Muscle of leg (tissue), 16 donors: ENCODE data around the gene APPBP2. TPM values are rescaled to one million over a fixed set of nuclear protein-coding genes. Genes with fewer than 3 reads are reported as not detected.

Experiments used
- DNase-seq: peaks from one replicate; pipeline ENCODE4 v3.0.0; 2013
- H3K27ac ChIP-seq: one replicate; pipeline ENCODE4 v1.5.1; 2013; ENCODE audit warnings: mild to moderate bottlenecking, low read length, control low read depth
- H3K27me3 ChIP-seq: one replicate; pipeline ENCODE4 v1.6.1; 2013; ENCODE audit warnings: low read length; ENCODE audit not compliant: control insufficient read depth, insufficient read depth
- H3K36me3 ChIP-seq: one replicate; pipeline ENCODE4 v1.6.1; 2013; ENCODE audit warnings: low read length; ENCODE audit not compliant: control insufficient read depth, insufficient read depth
- H3K4me1 ChIP-seq: one replicate; pipeline ENCODE4 v1.6.1; 2013; ENCODE audit warnings: low read length; ENCODE audit not compliant: control insufficient read depth, insufficient read depth
- H3K4me3 ChIP-seq: one replicate; pipeline ENCODE4 v1.5.1; 2013; ENCODE audit warnings: low read length, control low read depth
- H3K9me3 ChIP-seq: replicated peaks from 2 replicates; pipeline ENCODE4 v1.6.1; 2013; ENCODE audit warnings: low read depth, low read length; ENCODE audit not compliant: control insufficient read depth
- WGBS: methylation state at CpG from one replicate; pipeline ENCODE4 v1.1.5; 2013; ENCODE audit warnings: missing lambda C conversion rate; ENCODE audit not compliant: insufficient coverage; 5-methylcytosine and 5-hydroxymethylcytosine counted together
- long read RNA-seq, 11 donors: transcript quantifications; one replicate each; lab custom pipeline, GENCODE V29; 2026
- polyA plus RNA-seq, 8 donors: library from polyadenylated mRNA; unstranded; fragments of 120-200 nt; gene quantifications; one replicate each; pipeline versions ENCODE4 v1.2.1 to v1.2.3, GENCODE V29; 2013; ENCODE audit warnings: inconsistent platforms in 1 of 8, low replicate concordance in 1 of 8; ENCODE audit not compliant: insufficient read length in 8 of 8, insufficient read depth in 1 of 8
- total RNA-seq: library from RNA; stranded (reverse); fragments of 120-200 nt; gene quantifications from one replicate; pipeline ENCODE4 v1.2.4, GENCODE V29; 2013

APPBP2 gene
- total RNA-seq (38.4 TPM), polyA plus RNA-seq (10 to 100 TPM; 22.0 to 39.7 (median 29.7) TPM)
- long read RNA-seq, donor 1, full-length matches to known transcripts, result 3 of 3 reads
- long read RNA-seq, donor 1, partial matches to known transcripts, result 0 of 3 reads
- long read RNA-seq, donor 1, other reads (novel, unspliced or antisense), result 0 of 3 reads
- long read RNA-seq, donor 2, full-length matches to known transcripts, result 1 of 1 reads
- long read RNA-seq, donor 2, partial matches to known transcripts, result 0 of 1 reads
- long read RNA-seq, donor 2, other reads (novel, unspliced or antisense), result 0 of 1 reads
- long read RNA-seq, donor 3, full-length matches to known transcripts, result 8 of 8 reads
- long read RNA-seq, donor 3, partial matches to known transcripts, result 0 of 8 reads
- long read RNA-seq, donor 3, other reads (novel, unspliced or antisense), result 0 of 8 reads
- long read RNA-seq, donor 4, full-length matches to known transcripts, result 2 of 2 reads
- long read RNA-seq, donor 4, partial matches to known transcripts, result 0 of 2 reads
- long read RNA-seq, donor 4, other reads (novel, unspliced or antisense), result 0 of 2 reads
- long read RNA-seq, donor 5, full-length matches to known transcripts, result 19 of 19 reads
- long read RNA-seq, donor 5, partial matches to known transcripts, result 0 of 19 reads
- long read RNA-seq, donor 5, other reads (novel, unspliced or antisense), result 0 of 19 reads
- long read RNA-seq, donor 6, full-length matches to known transcripts, result 12 of 12 reads
- long read RNA-seq, donor 6, partial matches to known transcripts, result 0 of 12 reads
- long read RNA-seq, donor 6, other reads (novel, unspliced or antisense), result 0 of 12 reads
- long read RNA-seq, donor 7, full-length matches to known transcripts, result 7 of 7 reads
- long read RNA-seq, donor 7, partial matches to known transcripts, result 0 of 7 reads
- long read RNA-seq, donor 7, other reads (novel, unspliced or antisense), result 0 of 7 reads
- long read RNA-seq, donor 8, full-length matches to known transcripts, result 7 of 7 reads
- long read RNA-seq, donor 8, partial matches to known transcripts, result 0 of 7 reads
- long read RNA-seq, donor 8, other reads (novel, unspliced or antisense), result 0 of 7 reads
- long read RNA-seq, donor 9, full-length matches to known transcripts, result 8 of 8 reads
- long read RNA-seq, donor 9, partial matches to known transcripts, result 0 of 8 reads
- long read RNA-seq, donor 9, other reads (novel, unspliced or antisense), result 0 of 8 reads
- long read RNA-seq, donor 10, full-length matches to known transcripts, result 8 of 8 reads
- long read RNA-seq, donor 10, partial matches to known transcripts, result 0 of 8 reads
- long read RNA-seq, donor 10, other reads (novel, unspliced or antisense), result 0 of 8 reads
- long read RNA-seq, donor 11, full-length matches to known transcripts, result 3 of 3 reads
- long read RNA-seq, donor 11, partial matches to known transcripts, result 0 of 3 reads
- long read RNA-seq, donor 11, other reads (novel, unspliced or antisense), result 0 of 3 reads

- WGBS, result under 1% methylated on average over 53 of the region's 69 CpGs
- DNase-seq, result peak; percentile 97
- H3K9me3 ChIP-seq, result no peaks in the 10 kb centered on the region
- peaks cover 4% of the 10 kb centered on the region for H3K4me1 ChIP-seq
- H3K27ac ChIP-seq, result peak within 1 kb of the TSS; percentile 99
- H3K27me3 ChIP-seq, result no peaks in the 10 kb centered on the region
- no peaks in the 10 kb centered on the region for H3K36me3 ChIP-seq
- H3K4me3 ChIP-seq, result peak within 1 kb of the TSS; percentile 92
Observed at GRCh38 chr17:60525685-60526514, at the start of gene APPBP2. TSS of gene APPBP2 (minus strand) at chr17:60526242. CDS start at chr17:60525931, 311 bp downstream.

- peak overlapping the region; percentile 77 for H3K27ac ChIP-seq
- DNase-seq, result peak; percentile 48
- peaks cover 3% of the 10 kb centered on the region for H3K4me1 ChIP-seq
- no peaks in the 10 kb centered on the region for H3K9me3 ChIP-seq
- no peaks in the 10 kb centered on the region for H3K27me3 ChIP-seq
- no peak overlapping the region for H3K4me3 ChIP-seq
- no peaks in the 10 kb centered on the region for H3K36me3 ChIP-seq
- 53% methylated on average over 2 of the region's 2 CpGs for WGBS
Observed at GRCh38 chr17:60573236-60574051, 47.4 kb upstream of the APPBP2 start.

GRCh38 chr17:60565233-60565632, 39.2 kb upstream of the APPBP2 start:
- Histone ChIP-seq H3K36me3 (no peaks in the 10 kb centered on the region), H3K4me1 (no peaks in the 10 kb centered on the region), H3K9me3 (no peaks in the 10 kb centered on the region), H3K27me3 (no peaks in the 10 kb centered on the region), H3K4me3 (no peak overlapping the region), H3K27ac (no peak overlapping the region)
- no peak for DNase-seq
- WGBS, result 88% methylated on average over 5 of the region's 6 CpGs

- Histone ChIP-seq H3K4me1 (no peaks in the 10 kb centered on the region), H3K27me3 (no peaks in the 10 kb centered on the region), H3K36me3 (no peaks in the 10 kb centered on the region), H3K9me3 (no peaks in the 10 kb centered on the region), H3K27ac (no peak overlapping the region), H3K4me3 (no peak overlapping the region)
- no peak for DNase-seq
- no CpG with 5 or more reads among the region's 2 CpGs for WGBS
Observed at GRCh38 chr17:60563743-60564142, 37.7 kb upstream of the APPBP2 start.

- 20% methylated on average over 1 of the region's 3 CpGs for WGBS
- Histone ChIP-seq H3K4me3 (no peak overlapping the region), H3K27ac (no peak overlapping the region), H3K4me1 (no peaks in the 10 kb centered on the region), H3K9me3 (peaks cover 5% of the 10 kb centered on the region), H3K36me3 (no peaks in the 10 kb centered on the region), H3K27me3 (no peaks in the 10 kb centered on the region)
- no peak for DNase-seq
Observed at GRCh38 chr17:60562421-60562820, 36.4 kb upstream of the APPBP2 start.

- H3K4me1 ChIP-seq, result no peaks in the 10 kb centered on the region
- no peaks in the 10 kb centered on the region for H3K36me3 ChIP-seq
- H3K27me3 ChIP-seq, result no peaks in the 10 kb centered on the region
- no peak overlapping the region for H3K27ac ChIP-seq
- peaks cover 5% of the 10 kb centered on the region for H3K9me3 ChIP-seq
- DNase-seq, result no peak
- WGBS, result 76% methylated on average over 6 of the region's 11 CpGs
- no peak overlapping the region for H3K4me3 ChIP-seq
Observed at GRCh38 chr17:60560860-60561257, 34.8 kb upstream of the APPBP2 start.

GRCh38 chr17:60559995-60560859, 34.2 kb upstream of the APPBP2 start:
- 80% methylated on average over 23 of the region's 26 CpGs for WGBS
- Histone ChIP-seq H3K4me1 (no peaks in the 10 kb centered on the region), H3K9me3 (peaks cover 5% of the 10 kb centered on the region), H3K27me3 (no peaks in the 10 kb centered on the region), H3K4me3 (no peak overlapping the region), H3K27ac (no peak overlapping the region), H3K36me3 (no peaks in the 10 kb centered on the region)
- DNase-seq, result no peak

- 78% methylated on average over 7 of the region's 8 CpGs for WGBS
- Histone ChIP-seq H3K27ac (no peak overlapping the region), H3K9me3 (peaks cover 5% of the 10 kb centered on the region), H3K36me3 (no peaks in the 10 kb centered on the region), H3K27me3 (no peaks in the 10 kb centered on the region), H3K4me1 (no peaks in the 10 kb centered on the region), H3K4me3 (no peak overlapping the region)
- no peak for DNase-seq
Observed at GRCh38 chr17:60559659-60559994, 33.6 kb upstream of the APPBP2 start.
